H9 (cell line): ENCODE measurements around the gene B3GNT2. TPM values are rescaled to one million over a fixed set of nuclear protein-coding genes. Genes with fewer than 3 reads are reported as not detected.

ENCODE experiments used
- DNase-seq: peaks from one replicate; pipeline ENCODE4 v3.0.0-alpha.2; 2017
- H2AFZ ChIP-seq: one replicate; pipeline ENCODE4 v1.6.1; 2013; ENCODE audit warnings: mild to moderate bottlenecking, low read length, control low read depth, moderate library complexity
- H2AK5ac ChIP-seq: 2 replicates; pipeline ENCODE4 v1.6.1; 2013; ENCODE audit warnings: low read length, control low read depth, mixed read lengths; ENCODE audit not compliant: insufficient read length
- H2BK120ac ChIP-seq: one replicate; pipeline ENCODE4 v1.6.1; 2013; ENCODE audit warnings: low read depth, mild to moderate bottlenecking, low read length, control low read depth, inconsistent platforms; ENCODE audit not compliant: poor library complexity, severe bottlenecking
- H2BK12ac ChIP-seq: 2 replicates; pipeline ENCODE4 v1.6.1; 2013; ENCODE audit warnings: low read length, control low read depth, mixed read lengths, low read depth; ENCODE audit not compliant: insufficient read length
- H2BK15ac ChIP-seq: 2 replicates; pipeline ENCODE4 v1.6.1; 2013; ENCODE audit warnings: low read depth, low read length, control low read depth
- H2BK20ac ChIP-seq: one replicate; pipeline ENCODE4 v1.6.1; 2013; ENCODE audit warnings: low read depth, mild to moderate bottlenecking, low read length, control low read depth, inconsistent platforms; ENCODE audit not compliant: poor library complexity, severe bottlenecking
- H2BK5ac ChIP-seq: 2 replicates; pipeline ENCODE4 v1.6.1; 2013; ENCODE audit warnings: low read length, control low read depth, mixed read lengths; ENCODE audit not compliant: insufficient read length
- H3K14ac ChIP-seq: 2 replicates; pipeline ENCODE4 v1.6.1; 2013; ENCODE audit warnings: low read length, control low read depth; ENCODE audit not compliant: insufficient read depth
- H3K18ac ChIP-seq: 2 replicates; pipeline ENCODE4 v1.6.1; 2013; ENCODE audit warnings: low read depth, mild to moderate bottlenecking, mixed read lengths, low read length, control low read depth; ENCODE audit not compliant: insufficient read length
- H3K23ac ChIP-seq: 2 replicates; pipeline ENCODE4 v1.6.1; 2013; ENCODE audit warnings: low read length, control low read depth, mixed read lengths, low read depth; ENCODE audit not compliant: insufficient read length
- H3K23me2 ChIP-seq: 2 replicates; pipeline ENCODE4 v1.6.1; 2013; ENCODE audit warnings: low read depth, mild to moderate bottlenecking, mixed read lengths, low read length, control low read depth; ENCODE audit not compliant: insufficient read length, poor library complexity, severe bottlenecking
- H3K27ac ChIP-seq: 2 replicates; pipeline ENCODE4 v1.5.1; 2013; ENCODE audit warnings: low read length, control low read depth, mixed read lengths, low read depth; ENCODE audit not compliant: insufficient read length
- H3K27me3 ChIP-seq: 2 replicates; pipeline ENCODE4 v1.6.1; 2013; ENCODE audit warnings: low read length, control low read depth, inconsistent platforms; ENCODE audit not compliant: insufficient read depth
- H3K4ac ChIP-seq: 2 replicates; pipeline ENCODE4 v1.6.1; 2013; ENCODE audit warnings: low read depth, mild to moderate bottlenecking, control low read depth, inconsistent platforms, low read length, moderate library complexity
- H3K4me1 ChIP-seq: 2 replicates; pipeline ENCODE4 v1.6.1; 2013; ENCODE audit warnings: low read length, control low read depth, inconsistent platforms; ENCODE audit not compliant: insufficient read depth
- H3K4me2 ChIP-seq: 2 replicates; pipeline ENCODE4 v1.6.1; 2013; ENCODE audit warnings: low read length, control low read depth, mixed read lengths; ENCODE audit not compliant: insufficient read length, insufficient read depth
- H3K56ac ChIP-seq: 2 replicates; pipeline ENCODE4 v1.6.1; 2013; ENCODE audit warnings: low read depth, mild to moderate bottlenecking, mixed read lengths, low read length, control low read depth; ENCODE audit not compliant: insufficient read length
- H3K79me1 ChIP-seq: 2 replicates; pipeline ENCODE4 v1.6.1; 2013; ENCODE audit warnings: low read depth, mild to moderate bottlenecking, moderate library complexity, low read length, control low read depth, inconsistent platforms; ENCODE audit not compliant: insufficient read depth, poor library complexity, severe bottlenecking
- H3K79me2 ChIP-seq: 2 replicates; pipeline ENCODE4 v1.6.1; 2013; ENCODE audit warnings: low read length, control low read depth, inconsistent platforms; ENCODE audit not compliant: insufficient read depth
- H3K9ac ChIP-seq: 2 replicates; pipeline ENCODE4 v1.6.1; 2013; ENCODE audit warnings: low read length, control low read depth, mixed read lengths; ENCODE audit not compliant: insufficient read length; ENCODE audit errors: extremely low read depth
- H3K9me3 ChIP-seq: one replicate; pipeline ENCODE4 v1.6.1; 2013; ENCODE audit warnings: low read depth, low read length, inconsistent platforms; ENCODE audit not compliant: control insufficient read depth
- H3T11ph ChIP-seq: one replicate; pipeline ENCODE4 v1.6.1; 2013; ENCODE audit warnings: mild to moderate bottlenecking, low read length, control low read depth, inconsistent platforms
- H4K20me1 ChIP-seq: one replicate; pipeline ENCODE4 v1.6.1; 2013; ENCODE audit not compliant: control insufficient read depth, insufficient read length, insufficient read depth
- H4K5ac ChIP-seq: 2 replicates; pipeline ENCODE4 v1.6.1; 2013; ENCODE audit warnings: low read depth, mild to moderate bottlenecking, mixed read lengths, low read length, control low read depth; ENCODE audit not compliant: insufficient read length
- H4K8ac ChIP-seq: replicated peaks from 2 replicates; pipeline ENCODE4 v1.6.1; 2013; ENCODE audit warnings: low read length, control low read depth, mixed read lengths, low read depth; ENCODE audit not compliant: insufficient read length
- H4K91ac ChIP-seq: 2 replicates; pipeline ENCODE4 v1.6.1; 2013; ENCODE audit warnings: low read depth, mild to moderate bottlenecking, moderate library complexity, mixed read lengths, low read length, control low read depth; ENCODE audit not compliant: insufficient read length
- H3K27ac Mint-ChIP-seq, 3 experiments: 2 replicates in 2 of 3; 3 replicates in 1 of 3; pipeline ENCODE4 v1.8.0; 2020 to 2021; ENCODE audit warnings: mixed read lengths in 3 of 3, mild to moderate bottlenecking in 1 of 3, moderate library complexity in 1 of 3
- H3K27me3 Mint-ChIP-seq: 2 replicates; pipeline ENCODE4 v1.8.0; 2021; ENCODE audit warnings: low read depth, mild to moderate bottlenecking, moderate library complexity, mixed read lengths
- H3K36me3 Mint-ChIP-seq, 3 experiments: 2 replicates in 2 of 3; 3 replicates in 1 of 3; pipeline ENCODE4 v1.8.0; 2020 to 2021; ENCODE audit warnings: low read depth in 3 of 3, mixed read lengths in 3 of 3; ENCODE audit not compliant: insufficient read depth in 1 of 3
- H3K4me1 Mint-ChIP-seq, 2 experiments: 2 replicates each; pipeline ENCODE4 v1.8.0; 2020; ENCODE audit warnings: mixed read lengths in 2 of 2
- H3K4me3 Mint-ChIP-seq, 2 experiments: 2 replicates in 1 of 2; 3 replicates in 1 of 2; pipeline ENCODE4 v1.8.0; 2020 to 2021; ENCODE audit warnings: mild to moderate bottlenecking in 2 of 2, mixed read lengths in 2 of 2, moderate library complexity in 1 of 2
- H3K9me3 Mint-ChIP-seq, 2 experiments: 2 replicates in 1 of 2; 3 replicates in 1 of 2; pipeline ENCODE4 v1.8.0; 2020; ENCODE audit warnings: mild to moderate bottlenecking in 2 of 2, mixed read lengths in 2 of 2, moderate library complexity in 1 of 2
- CTCF ChIP-seq: fragments of 200-600 bp; sonication (generic); conservative IDR thresholded peaks from 3 replicates; pipeline ENCODE4 v1.8.0; 2021; ENCODE audit warnings: antibody characterized with exemption, mild to moderate bottlenecking
- WGBS: extraction: QIAGEN DNeasy Blood & Tissue Kit; methylation state at CpG from one replicate; pipeline ENCODE4 v1.1.7; 2013; ENCODE audit warnings: missing lambda C conversion rate, low lambda C conversion rate, mixed read lengths; ENCODE audit not compliant: insufficient read length; ENCODE audit errors: extremely low coverage; 5-methylcytosine and 5-hydroxymethylcytosine counted together
- total RNA-seq: library from RNA; stranded (reverse); gene quantifications from 2 replicates; pipeline ENCODE4 v1.2.1, GENCODE V29; 2021

B3GNT2 gene
- total RNA-seq, 1 experiment from 2014 or later: 55.3 TPM

GRCh38 chr2:62181843-62182242 lies 14.1 kb upstream of the B3GNT2 start:
- no peaks in the 10 kb centered on the region for H3K4me1 ChIP-seq
- no peak overlapping the region for H3K4me2 ChIP-seq
- WGBS: no CpG with 5 or more reads among the region's 3 CpGs

More at GRCh38 chr2:62181843-62182242, 14.1 kb upstream of the B3GNT2 start:
- Histone ChIP-seq H4K8ac (no peak overlapping the region), H3K27me3 (no peaks in the 10 kb centered on the region), H3K27ac (no peak overlapping the region), H3K56ac (no peak overlapping the region), H4K91ac (no peak overlapping the region), H2AK5ac (no peak overlapping the region), H3K79me1 (no peaks in the 10 kb centered on the region), H2BK5ac (no peak overlapping the region), H3K23me2 (no peaks in the 10 kb centered on the region), H2AFZ (no peak overlapping the region), H4K5ac (no peak overlapping the region), H3K79me2 (no peaks in the 10 kb centered on the region), H3K18ac (no peak overlapping the region), H3K4ac (no peak overlapping the region), H3K9ac (no peak overlapping the region), H2BK20ac (no peak overlapping the region), H3K14ac (no peak overlapping the region), H2BK12ac (no peak overlapping the region), H3T11ph (no peak overlapping the region), H4K20me1 (no peaks in the 10 kb centered on the region), H2BK120ac (no peak overlapping the region), H3K23ac (no peak overlapping the region), H2BK15ac (no peak overlapping the region), H3K9me3 (no peaks in the 10 kb centered on the region)
- no peak for TF ChIP-seq CTCF
- Mint-ChIP-seq H3K27me3 (no peaks in the 10 kb centered on the region; the same call in 1 of the 2 replicates), H3K4me3 (no peak overlapping the region), H3K9me3 (no peaks in the 10 kb centered on the region; a peak in 1 of 5 replicates), H3K27ac (no peak overlapping the region), H3K36me3 (no peaks in the 10 kb centered on the region), H3K4me1 (peaks cover 22 to 24% of the 10 kb centered on the region in 2 experiments)
- no peak for DNase-seq
